ENCODE data around the gene ACOT7. TPM values are rescaled to one million over a fixed set of nuclear protein-coding genes. Genes with fewer than 3 reads are reported as not detected.

ACOT7 gene
- total RNA-seq, 1 experiment from 2014 or later = 165 TPM

DNA sequence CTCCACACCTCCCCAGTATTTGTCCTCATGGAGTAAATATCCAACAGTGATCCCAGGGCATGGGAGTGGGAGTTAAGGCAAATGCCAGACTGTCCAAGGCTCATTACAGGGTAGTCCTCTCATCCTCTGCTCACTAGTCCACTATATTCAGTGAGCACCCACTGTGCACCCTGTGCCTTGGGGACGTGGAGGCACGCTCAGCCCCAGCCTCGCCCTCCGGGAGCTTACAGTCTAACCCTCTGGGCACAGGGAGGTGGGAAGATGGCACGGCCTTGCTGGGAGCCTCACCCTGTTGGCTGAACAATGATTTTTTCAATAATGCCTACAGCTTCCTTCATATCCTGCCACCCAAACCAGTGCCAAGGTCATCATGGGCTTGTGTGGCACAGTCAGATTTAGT lies 23.3 kb upstream of the ACOT7 start:
- Histone ChIP-seq H3K4me2 (ENCODE audit: low read length) (no peak overlapping the region), H3K4me1 (ENCODE audit: insufficient read depth, low read length) (peaks cover 61% of the 10 kb centered on the region)

DNA sequence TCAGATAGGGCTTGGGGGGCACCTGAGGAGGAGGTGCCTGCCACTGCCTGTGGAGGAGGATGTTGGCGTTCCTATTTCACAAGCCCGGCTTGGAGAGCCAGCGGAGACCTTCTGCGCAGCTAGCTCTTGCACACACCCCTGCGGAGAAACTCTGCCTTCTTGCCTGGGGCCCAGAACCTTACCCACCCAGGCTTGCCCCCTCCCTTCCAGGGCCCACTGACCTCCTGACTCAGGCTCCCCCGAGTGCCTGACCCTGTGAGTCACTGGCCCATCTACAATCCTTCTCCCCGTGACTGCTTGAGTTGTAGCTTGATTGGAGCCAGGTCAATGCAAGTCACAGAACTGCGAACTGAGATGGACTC lies 22.7 kb upstream of the ACOT7 start:
- no peaks in the 10 kb centered on the region for H3K9me2 ChIP-seq (replicated peaks; ENCODE audit: low read length)
- H3K79me2 ChIP-seq (ENCODE audit: low read length) = no peaks in the 10 kb centered on the region; the same call in 1 of the 2 replicates
- POLR2A ChIA-PET (ENCODE audit: unreplicated experiment) = no interaction called here
- DNase-seq (no peak), ATAC-seq (no peak)
- H3K9ac ChIP-seq (ENCODE audit: low read length) = no peak overlapping the region
- TF ChIP-seq EZH2phosphoT487 (IDR thresholded peaks at IDR 0.05; ENCODE audit: borderline replicate concordance, low read length) (no peak), EZH2 (IDR thresholded peaks at IDR 0.05; ENCODE audit: low read length, unreplicated experiment) (no peak)
- TF ChIP-seq, protein P1, sequence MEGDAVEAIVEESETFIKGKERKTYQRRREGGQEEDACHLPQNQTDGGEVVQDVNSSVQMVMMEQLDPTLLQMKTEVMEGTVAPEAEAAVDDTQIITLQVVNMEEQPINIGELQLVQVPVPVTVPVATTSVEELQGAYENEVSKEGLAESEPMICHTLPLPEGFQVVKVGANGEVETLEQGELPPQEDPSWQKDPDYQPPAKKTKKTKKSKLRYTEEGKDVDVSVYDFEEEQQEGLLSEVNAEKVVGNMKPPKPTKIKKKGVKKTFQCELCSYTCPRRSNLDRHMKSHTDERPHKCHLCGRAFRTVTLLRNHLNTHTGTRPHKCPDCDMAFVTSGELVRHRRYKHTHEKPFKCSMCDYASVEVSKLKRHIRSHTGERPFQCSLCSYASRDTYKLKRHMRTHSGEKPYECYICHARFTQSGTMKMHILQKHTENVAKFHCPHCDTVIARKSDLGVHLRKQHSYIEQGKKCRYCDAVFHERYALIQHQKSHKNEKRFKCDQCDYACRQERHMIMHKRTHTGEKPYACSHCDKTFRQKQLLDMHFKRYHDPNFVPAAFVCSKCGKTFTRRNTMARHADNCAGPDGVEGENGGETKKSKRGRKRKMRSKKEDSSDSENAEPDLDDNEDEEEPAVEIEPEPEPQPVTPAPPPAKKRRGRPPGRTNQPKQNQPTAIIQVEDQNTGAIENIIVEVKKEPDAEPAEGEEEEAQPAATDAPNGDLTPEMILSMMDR (conservative IDR thresholded peaks at IDR 0.05; ENCODE audit: low read depth, low read length) = no peak
- peaks cover 55% of the 10 kb centered on the region for H3K4me1 ChIP-seq (ENCODE audit: insufficient read depth, low read length)
- no peak overlapping the region for H3K4me3 ChIP-seq (ENCODE audit: low read length)
- no peaks in the 10 kb centered on the region for H3K27me3 ChIP-seq (ENCODE audit: low read length)
- H4K20me1 ChIP-seq (ENCODE audit: low read length) = 0 out of 2 replicates have a peak, but pooled peaks cover 6% of the 10 kb centered on the region
- intact Hi-C loops (cut with micrococcal nuclease) = no loop called here
- no TSS peak for BruUV-seq (replicated peaks)
- no peaks in the 10 kb centered on the region for H3K36me3 ChIP-seq (ENCODE audit: low read depth, low read length)
- H3F3A ChIP-seq (ENCODE audit: low read length, unreplicated experiment) = no peaks in the 10 kb centered on the region
- H3K9me3 ChIP-seq (ENCODE audit: low read length) = no peaks in the 10 kb centered on the region
- H2AFZ ChIP-seq (ENCODE audit: low read length) = no peak overlapping the region
- CTCF ChIA-PET = no interaction called here
- H3K4me2 ChIP-seq (ENCODE audit: low read length) = no peak overlapping the region
- H3K27ac ChIP-seq (ENCODE audit: low read length) = no peak overlapping the region

More for the DNA sequence above, 23.3 kb upstream of the ACOT7 start:
- ChIA-PET POLR2A (ENCODE audit: unreplicated experiment) (no interaction called here), CTCF (no interaction called here)
- Histone ChIP-seq H3K9me3 (ENCODE audit: low read length) (no peaks in the 10 kb centered on the region), H3K79me2 (ENCODE audit: low read length) (no peaks in the 10 kb centered on the region; the same call in 1 of the 2 replicates), H3K9me2 (replicated peaks; ENCODE audit: low read length) (no peaks in the 10 kb centered on the region), H2AFZ (ENCODE audit: low read length) (no peak overlapping the region), H3K9ac (ENCODE audit: low read length) (no peak overlapping the region), H4K20me1 (ENCODE audit: low read length) (0 out of 2 replicates have a peak, but pooled peaks cover 6% of the 10 kb centered on the region), H3K27me3 (ENCODE audit: low read length) (no peaks in the 10 kb centered on the region), H3F3A (ENCODE audit: low read length, unreplicated experiment) (no peaks in the 10 kb centered on the region), H3K36me3 (ENCODE audit: low read depth, low read length) (no peaks in the 10 kb centered on the region), H3K27ac (ENCODE audit: low read length) (no peak overlapping the region), H3K4me3 (ENCODE audit: low read length) (no peak overlapping the region)
- no peak for ATAC-seq
- no TSS peak for BruUV-seq (replicated peaks)
- TF ChIP-seq EZH2 (IDR thresholded peaks at IDR 0.05; ENCODE audit: low read length, unreplicated experiment) = no peak
- TF ChIP-seq EZH2phosphoT487 (IDR thresholded peaks at IDR 0.05; ENCODE audit: borderline replicate concordance, low read length) = no peak
- TF ChIP-seq, protein P1 (conservative IDR thresholded peaks at IDR 0.05; ENCODE audit: low read depth, low read length) = no peak
- intact Hi-C loops (cut with micrococcal nuclease) = no loop called here
- DNase-seq = no peak

DNA sequence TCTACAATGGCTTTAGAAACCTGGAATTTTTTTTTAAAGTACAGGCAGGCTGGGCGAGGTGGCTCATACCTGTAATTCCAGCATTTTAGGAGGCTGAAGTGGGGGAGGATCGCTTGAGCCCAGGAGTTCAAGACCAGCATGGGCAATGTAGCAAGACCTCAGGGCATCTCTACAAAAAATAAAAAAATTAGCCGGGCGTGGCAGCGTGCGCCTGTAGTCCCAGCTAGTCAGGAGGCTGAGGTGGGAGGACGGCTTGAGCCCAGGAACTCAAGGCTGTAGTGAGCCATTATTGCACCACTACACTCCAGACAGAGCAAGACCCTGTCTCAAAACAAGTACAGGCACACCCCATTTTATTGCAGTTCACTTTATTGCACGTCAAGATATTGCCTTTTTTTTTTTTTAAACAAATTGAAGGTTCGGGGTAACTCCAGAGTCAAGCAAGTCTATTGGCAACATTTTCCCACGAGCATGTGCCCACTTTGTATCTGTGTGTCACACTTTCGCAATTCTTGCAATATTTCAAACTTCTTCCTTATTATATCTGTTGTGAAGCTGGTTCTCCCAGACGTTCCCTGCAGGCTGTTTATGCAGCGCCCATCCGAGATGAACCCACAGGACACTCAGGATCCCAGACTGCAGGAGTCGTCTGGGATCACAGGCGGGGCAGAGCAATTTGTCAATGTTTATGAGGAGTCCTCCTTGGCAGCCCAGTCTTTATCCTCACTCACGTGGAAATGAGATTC lies 21.5 kb upstream of the ACOT7 start:
- Histone ChIP-seq H3K4me1 (ENCODE audit: insufficient read depth, low read length) (peaks cover 48% of the 10 kb centered on the region), H3K27me3 (ENCODE audit: low read length) (no peaks in the 10 kb centered on the region), H3K4me3 (ENCODE audit: low read length) (no peak overlapping the region), H4K20me1 (ENCODE audit: low read length) (0 out of 2 replicates have a peak, but pooled peaks cover 6% of the 10 kb centered on the region), H3F3A (ENCODE audit: low read length, unreplicated experiment) (no peaks in the 10 kb centered on the region), H3K27ac (ENCODE audit: low read length) (peak overlapping the region; percentile 67), H3K4me2 (ENCODE audit: low read length) (peak overlapping the region; percentile 32), H3K36me3 (ENCODE audit: low read depth, low read length) (no peaks in the 10 kb centered on the region), H2AFZ (ENCODE audit: low read length) (0 out of 2 replicates have a peak overlapping the region, but pooled peaks have one; percentile 20), H3K79me2 (ENCODE audit: low read length) (no peaks in the 10 kb centered on the region; the same call in 1 of the 2 replicates), H3K9ac (ENCODE audit: low read length) (peak overlapping the region; percentile 13), H3K9me3 (ENCODE audit: low read length) (no peaks in the 10 kb centered on the region), H3K9me2 (replicated peaks; ENCODE audit: low read length) (no peaks in the 10 kb centered on the region)
- BruUV-seq (replicated peaks) = no TSS peak
- DNase-seq (peak; percentile 34), ATAC-seq (no peak)
- POLR2A ChIA-PET (ENCODE audit: unreplicated experiment) = no interaction called here
- intact Hi-C loops (cut with micrococcal nuclease) = no loop called here
- CTCF ChIA-PET = interaction anchor here (0.5 to 2.8 kb wide), 4 partner anchors 7 to 190 kb away, joined by 3 to 14 read pairs (median 4); no protein-coding TSS in a partner anchor
- TF ChIP-seq EZH2 (IDR thresholded peaks at IDR 0.05; ENCODE audit: low read length, unreplicated experiment) (no peak), EZH2phosphoT487 (IDR thresholded peaks at IDR 0.05; ENCODE audit: borderline replicate concordance, low read length) (no peak)
- TF ChIP-seq, protein P1 (conservative IDR thresholded peaks at IDR 0.05; ENCODE audit: low read depth, low read length) = no peak

Measured in PC-3 (cell line).